Astrocyte of the cerebellum (primary cell): ENCODE measurements around the gene JAK1.

Experiments
- DNase-seq: peaks from one replicate; pipeline ENCODE4 v3.0.0-alpha.2; 2011; ENCODE audit warnings: low read depth
- H3K4me3 ChIP-seq: 2 replicates; pipeline ENCODE4 v1.5.1; 2011; ENCODE audit warnings: mild to moderate bottlenecking, low read depth, low read length, moderate library complexity
- in situ Hi-C: cut with HindIII; loops from 2 replicates; pipeline ENCODE4 v1.10.0; 2017; ENCODE audit warnings: low sequenced_read_pairs
- TF ChIP-seq, protein P1 (sequence below): IDR thresholded peaks from 2 replicates; pipeline ENCODE4 v1.5.1; 2012; ENCODE audit warnings: low read length, low read depth, moderate library complexity, mild to moderate bottlenecking; ENCODE audit errors: missing control alignments

Gene JAK1

DNA sequence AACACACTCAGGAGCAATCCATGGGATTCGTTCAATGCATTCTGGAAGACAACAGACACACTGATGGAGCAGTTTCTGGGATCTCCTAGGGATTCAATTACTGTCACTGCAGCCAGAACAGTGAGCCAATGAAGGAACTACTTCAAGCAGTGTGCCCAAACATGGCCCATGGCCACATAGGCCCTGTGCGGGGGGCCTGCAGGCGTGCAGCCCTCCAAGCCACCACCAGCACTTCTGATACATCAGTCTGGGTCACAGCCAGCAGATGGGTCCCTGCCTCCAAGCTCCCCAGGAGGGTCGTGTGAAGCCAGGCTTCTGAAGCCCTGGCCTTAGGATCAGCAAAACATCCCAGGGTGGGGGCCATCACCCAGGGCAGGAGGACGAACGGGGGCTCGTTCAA lies 122.2 kb downstream of the JAK1 start:
- in situ Hi-C loops = no loop called here

DNA sequence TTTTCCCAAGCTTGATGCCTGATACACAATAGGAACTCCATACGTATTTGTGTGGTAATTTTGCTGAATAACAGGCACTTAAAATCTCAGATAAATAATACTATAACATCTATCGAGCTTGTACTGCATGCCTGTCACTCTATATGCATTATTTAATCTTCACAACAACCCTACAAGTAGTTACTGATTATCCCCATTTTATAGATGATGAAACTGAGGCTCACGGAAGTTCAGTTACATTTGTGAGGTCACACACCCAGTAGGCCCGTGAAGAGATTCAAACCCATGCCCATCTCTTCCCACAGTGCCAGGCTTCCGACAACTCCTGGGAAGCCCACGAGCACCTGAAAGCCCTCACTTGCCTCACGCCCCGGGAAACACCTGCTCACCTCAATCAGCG lies 122.7 kb downstream of the JAK1 start:
- no peak for DNase-seq
- TF ChIP-seq, protein P1, sequence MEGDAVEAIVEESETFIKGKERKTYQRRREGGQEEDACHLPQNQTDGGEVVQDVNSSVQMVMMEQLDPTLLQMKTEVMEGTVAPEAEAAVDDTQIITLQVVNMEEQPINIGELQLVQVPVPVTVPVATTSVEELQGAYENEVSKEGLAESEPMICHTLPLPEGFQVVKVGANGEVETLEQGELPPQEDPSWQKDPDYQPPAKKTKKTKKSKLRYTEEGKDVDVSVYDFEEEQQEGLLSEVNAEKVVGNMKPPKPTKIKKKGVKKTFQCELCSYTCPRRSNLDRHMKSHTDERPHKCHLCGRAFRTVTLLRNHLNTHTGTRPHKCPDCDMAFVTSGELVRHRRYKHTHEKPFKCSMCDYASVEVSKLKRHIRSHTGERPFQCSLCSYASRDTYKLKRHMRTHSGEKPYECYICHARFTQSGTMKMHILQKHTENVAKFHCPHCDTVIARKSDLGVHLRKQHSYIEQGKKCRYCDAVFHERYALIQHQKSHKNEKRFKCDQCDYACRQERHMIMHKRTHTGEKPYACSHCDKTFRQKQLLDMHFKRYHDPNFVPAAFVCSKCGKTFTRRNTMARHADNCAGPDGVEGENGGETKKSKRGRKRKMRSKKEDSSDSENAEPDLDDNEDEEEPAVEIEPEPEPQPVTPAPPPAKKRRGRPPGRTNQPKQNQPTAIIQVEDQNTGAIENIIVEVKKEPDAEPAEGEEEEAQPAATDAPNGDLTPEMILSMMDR = no peak
- in situ Hi-C loops = no loop called here
- no peak overlapping the region for H3K4me3 ChIP-seq

More for the DNA sequence above, 122.2 kb downstream of the JAK1 start:
- TF ChIP-seq, protein P1 = no peak
- DNase-seq = no peak
- no peak overlapping the region for H3K4me3 ChIP-seq

DNA sequence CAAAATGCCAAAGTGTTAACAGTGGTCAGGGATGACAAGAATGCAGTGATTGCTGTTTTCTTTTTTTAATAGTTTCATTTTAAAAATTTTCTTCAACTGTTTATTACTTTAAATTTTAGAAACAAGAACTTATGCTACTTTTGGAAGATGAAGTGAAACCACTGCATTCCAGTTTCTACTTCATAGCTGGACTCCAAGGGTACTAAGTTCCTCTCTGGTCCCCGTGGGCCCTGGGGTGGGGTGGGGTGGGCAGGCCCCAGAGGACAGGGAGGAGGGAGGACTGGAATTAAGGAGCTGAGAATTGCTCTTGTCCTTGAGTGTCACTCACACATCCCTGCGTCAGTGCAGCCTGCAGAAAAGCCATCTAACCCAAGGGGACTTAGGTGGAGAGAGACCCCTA lies 124.1 kb downstream of the JAK1 start:
- H3K4me3 ChIP-seq = no peak overlapping the region
- in situ Hi-C loops = no loop called here
- TF ChIP-seq, protein P1 = no peak
- no peak for DNase-seq

DNA sequence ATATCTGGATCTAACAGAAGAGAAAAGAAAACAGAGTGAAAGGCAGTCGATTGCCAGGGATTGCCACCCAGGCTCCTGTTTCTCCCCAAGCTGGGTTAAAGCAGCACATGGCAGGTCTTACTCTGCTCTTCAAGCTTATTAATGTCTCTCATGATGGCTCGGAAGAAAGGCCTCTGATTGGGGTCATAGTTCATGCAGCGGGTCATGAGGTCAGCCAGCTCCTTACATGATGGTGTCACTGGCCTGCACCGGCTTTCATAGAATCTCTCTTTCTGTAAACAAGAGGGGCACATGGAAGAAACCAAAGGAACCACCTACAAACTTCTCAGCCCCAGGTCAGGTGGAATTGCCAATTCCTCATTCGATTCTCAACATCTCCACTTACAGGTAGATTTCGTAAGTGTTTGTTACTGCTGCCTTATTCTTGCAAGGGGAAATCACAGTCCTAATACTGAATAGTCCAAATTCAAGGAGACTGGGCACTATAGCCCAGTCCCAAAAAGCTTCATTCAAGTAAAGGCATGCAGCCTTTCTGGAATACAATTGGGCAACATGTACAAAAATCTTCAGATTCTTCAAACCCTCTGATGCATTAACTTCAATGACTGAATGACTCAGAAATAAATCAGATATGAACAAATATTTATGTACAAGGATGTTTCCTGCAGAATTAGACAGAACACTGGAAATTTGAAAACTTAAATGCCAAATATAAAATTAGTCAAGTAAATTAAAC lies 124.9 kb downstream of the JAK1 start:
- in situ Hi-C loops = no loop called here
- no peak overlapping the region for H3K4me3 ChIP-seq
- TF ChIP-seq, protein P1 = no peak
- no peak for DNase-seq

DNA sequence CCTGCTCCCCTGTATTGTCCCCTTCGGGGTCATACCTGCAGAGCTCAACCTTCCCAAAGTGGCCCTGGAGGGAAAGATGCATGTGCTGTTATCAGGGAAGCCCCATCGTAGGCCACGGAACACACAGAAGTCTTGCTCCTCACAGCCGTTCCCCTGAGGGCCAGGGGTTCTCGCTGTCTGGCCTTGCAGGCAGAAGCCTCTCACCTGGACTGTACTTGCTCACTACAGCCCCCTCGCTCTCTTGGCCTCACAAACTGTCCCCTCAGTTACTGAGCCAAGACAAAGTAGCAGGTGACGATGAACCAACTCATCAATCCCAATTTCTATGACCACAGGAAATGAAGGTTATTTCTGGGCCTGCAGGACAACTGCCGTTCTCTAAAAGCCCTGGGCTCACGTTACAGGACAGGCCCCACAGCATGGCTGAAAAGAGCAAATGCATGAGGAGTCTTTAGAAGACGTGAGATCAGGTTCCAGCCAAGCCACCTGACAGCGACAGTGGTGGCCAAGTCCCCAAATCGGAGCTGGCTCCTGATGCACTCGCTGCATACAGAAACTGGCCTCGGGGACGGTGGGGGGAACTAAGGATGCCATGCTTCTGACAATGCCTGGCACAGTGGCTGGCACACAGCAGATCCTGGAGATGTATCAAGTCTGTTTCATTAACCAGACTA lies 126.5 kb downstream of the JAK1 start:
- in situ Hi-C loops = no loop called here
- DNase-seq = no peak
- TF ChIP-seq, protein P1 = no peak
- H3K4me3 ChIP-seq = no peak overlapping the region

DNA sequence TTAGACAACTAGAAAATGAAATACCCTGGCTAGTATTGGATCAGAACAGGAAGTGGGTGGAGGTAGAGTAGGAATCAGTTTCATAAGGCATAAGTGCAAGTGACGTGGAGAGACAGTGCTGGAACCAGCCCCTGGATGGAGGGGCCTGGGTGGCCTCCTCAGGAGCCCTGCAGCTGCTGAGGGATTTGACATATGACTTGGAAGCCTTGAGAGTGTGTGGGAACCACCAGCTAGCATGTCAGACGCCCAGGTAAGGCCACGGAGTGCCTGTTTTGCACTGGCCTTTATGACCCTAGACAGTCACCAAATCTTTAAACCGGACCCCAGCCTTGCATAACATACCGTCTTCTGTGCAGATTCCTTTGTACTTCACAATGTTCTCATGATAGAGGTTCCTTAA lies 127.1 kb downstream of the JAK1 start:
- DNase-seq = no peak
- H3K4me3 ChIP-seq = no peak overlapping the region
- TF ChIP-seq, protein P1 = no peak
- in situ Hi-C loops = no loop called here
